Inflammatory macrophage (primary cell): ENCODE data around the gene DNAH3.
A peak's percentile ranks its signal among the peaks of the same experiment; 100 is the strongest.
"Not testable (repeated sequence)": the region's sequence is repeated elsewhere in the genome, so short reads cannot be mapped to it uniquely, and the experiment has no call there.

Experiments used
- DNase-seq, 2 donors: peaks; one replicate each; pipeline ENCODE4 v3.0.0-alpha.2; 2020 to 2022

DNAH3 gene

DNA sequence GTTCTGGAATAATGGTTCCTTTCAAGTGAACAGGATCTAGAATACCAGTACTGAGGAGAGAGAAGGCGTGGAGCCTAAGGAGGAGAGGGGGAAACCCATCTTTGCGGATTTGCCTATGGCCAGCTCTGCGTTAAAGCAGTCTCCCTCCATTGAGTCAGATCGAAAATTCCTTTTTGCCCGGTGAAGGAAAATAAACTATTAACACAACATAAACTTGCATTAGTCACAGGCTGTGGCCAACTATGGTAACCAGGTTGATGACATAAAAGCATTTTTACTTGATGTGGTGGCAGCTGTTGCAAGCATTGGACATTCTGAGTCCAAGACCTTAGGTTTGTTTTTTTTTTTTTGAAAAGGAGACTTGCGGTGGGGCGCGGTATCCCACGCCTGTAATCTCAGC is 16.7 kb upstream of the DNAH3 start:
- DNase-seq = no peak

DNA sequence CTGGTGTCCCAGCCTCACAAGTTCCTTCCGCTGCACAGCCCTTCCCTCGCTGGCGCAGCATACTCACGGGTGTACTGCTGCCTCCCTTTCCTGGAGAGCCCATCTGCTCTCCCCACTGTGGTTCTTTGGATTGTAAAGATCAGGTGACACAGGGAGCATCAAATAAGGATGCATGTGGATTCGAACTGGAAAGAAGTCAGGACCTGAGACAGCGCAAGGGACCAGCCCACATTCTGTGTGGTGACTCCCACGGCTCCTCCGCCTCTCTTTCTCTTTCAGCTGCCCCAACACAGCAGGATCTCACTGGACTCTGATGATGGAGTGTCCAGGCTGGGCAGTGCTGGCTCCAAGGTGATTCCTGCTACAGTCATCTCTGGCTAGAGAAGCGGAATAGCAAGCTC is 15.9 kb upstream of the DNAH3 start:
- DNase-seq = no peak

DNA sequence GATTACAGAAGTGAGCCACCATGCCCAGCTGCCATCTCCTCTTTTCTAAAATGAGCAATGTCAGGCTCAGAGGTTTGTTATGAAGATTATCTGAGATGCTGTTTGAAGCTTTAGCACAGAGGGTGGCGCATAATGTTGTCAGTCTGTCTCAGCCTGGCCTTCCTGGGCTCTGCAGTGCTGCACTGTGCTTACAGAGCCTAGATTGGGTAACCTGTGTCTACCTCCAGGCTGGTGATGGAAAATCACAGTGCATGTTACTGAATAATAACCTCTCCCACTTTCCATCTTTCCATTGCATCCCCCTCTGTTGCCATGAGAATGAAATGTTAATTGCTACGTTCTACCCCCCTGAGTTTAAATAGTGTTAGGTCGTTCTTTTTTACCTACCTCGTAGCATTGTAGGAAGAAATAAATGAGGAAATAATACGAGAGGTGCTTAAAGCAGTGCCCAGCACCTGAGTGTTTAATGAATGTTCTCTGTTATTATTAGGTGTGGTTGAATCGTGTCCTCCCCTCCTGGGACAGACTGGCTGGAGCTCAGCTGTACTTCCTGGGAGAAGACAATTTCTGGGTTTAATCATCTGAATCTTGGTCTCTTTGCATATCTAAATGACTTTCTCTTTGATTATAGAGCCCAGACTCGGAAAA is 14.0 kb upstream of the DNAH3 start:
- no peak for DNase-seq

DNA sequence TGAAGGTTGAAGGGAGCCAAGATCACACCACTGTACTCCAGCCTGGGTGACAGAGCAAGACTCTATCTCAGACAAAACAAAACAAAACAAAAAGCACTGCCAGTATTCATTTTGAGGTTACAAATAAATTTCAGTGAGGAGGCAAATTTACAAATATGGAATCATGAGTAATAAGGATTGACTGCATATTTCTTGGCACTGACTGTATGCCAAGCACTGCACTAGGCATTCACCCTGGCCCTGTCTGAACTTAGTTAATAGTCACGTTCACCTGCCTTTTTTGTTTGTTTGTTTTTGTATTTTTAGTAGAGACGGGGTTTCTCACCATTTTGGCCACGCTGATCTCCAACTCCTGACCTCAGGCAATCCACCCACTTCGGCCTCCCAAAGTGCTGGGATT is 12.9 kb upstream of the DNAH3 start:
- DNase-seq = no peak

DNA sequence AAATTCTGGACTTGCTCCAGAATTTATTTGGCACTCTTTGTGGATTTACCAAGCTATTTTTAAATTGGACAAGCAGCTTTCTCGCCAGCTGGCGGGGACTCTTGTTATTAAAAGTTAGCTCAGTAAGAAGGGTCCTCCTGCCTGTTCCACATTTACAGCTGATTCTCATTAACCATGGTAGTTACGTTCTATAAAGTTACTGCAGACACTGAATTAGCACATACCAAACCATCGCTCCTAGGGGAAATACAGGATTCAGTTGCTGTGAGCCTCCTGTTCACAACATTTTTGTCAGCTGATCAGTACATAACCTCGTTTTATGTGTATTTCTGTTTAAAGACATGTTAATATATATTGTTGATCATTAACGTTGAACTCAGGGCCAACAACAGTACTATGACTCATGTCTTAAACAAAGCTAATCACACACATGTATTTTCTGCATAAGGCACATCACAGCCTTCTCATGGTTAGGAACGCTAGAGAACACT is 12.1 kb upstream of the DNAH3 start:
- DNase-seq = no peak

DNA sequence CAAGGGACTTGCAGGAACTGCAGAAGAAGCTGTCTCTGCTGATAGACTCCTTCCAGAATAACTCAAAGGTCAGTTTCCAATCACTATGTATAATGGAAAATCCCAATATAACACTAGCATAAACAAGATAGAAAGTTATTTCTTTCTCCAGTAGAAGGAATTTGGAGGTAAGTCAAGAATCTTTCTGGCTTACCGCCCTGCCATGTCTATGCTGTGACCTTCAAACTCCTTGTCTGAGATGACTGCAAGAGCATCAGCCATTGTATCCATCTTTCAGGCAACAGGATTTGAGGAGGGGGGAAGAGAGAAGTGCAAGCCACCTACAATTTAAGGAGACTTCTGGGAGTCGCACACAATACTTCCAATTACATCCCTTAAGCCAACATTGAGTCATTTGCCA is 10.6 kb upstream of the DNAH3 start:
- DNase-seq = no peak

DNA sequence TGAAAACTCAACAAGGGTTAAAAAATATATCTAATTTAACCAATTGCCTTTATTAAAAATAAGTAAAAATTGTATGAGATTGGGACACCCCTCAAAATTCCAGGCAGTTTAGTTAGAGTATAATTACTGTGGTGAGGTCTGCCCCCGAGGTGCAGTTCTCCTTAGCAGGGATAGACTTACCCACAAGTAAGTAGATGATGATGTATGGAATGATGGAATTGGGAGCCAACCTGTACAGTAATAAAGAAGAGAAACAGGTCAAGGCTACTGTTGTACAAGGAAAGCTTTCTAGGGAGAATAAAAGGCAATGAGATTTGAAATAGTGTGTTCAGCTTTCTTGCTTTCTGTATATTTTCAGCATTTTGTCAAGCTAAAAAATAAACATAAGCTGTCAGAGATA is 9.6 kb upstream of the DNAH3 start:
- no peak for DNase-seq

DNA sequence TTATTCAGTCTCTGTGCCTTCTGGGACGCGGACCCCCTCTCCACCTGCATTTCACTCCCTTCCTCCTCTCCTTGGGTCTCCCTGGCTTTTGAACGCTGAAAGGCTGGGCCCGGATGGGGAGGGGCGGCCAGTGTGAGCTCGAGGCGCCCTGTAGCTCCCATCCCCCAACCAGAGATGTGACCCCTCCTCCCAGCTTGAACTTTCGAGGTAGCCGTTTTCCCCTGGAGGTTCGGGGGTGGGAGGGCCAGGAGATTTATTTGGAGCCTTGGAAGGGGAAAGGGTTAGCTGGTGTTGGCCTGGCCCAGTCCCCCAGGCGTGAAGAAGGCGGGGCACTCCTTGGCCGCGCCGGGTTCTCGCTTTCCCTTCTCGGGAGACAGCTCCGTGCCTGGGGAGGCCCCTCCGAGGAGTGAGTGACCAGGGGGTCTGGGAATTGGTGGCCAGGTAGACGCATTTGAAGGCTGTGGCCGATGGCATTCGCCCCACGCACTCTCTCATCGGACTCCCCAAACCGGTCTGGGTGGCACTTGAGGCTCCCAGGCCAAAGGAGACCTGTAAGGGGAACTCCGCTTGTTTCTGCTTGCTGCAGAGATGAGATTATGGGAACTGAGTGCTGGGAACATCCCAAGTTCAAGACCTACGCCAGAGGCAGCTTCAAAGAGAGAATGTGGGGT is 8.8 kb upstream of the DNAH3 start:
- DNase-seq = peak; percentile 22 to 46

DNA sequence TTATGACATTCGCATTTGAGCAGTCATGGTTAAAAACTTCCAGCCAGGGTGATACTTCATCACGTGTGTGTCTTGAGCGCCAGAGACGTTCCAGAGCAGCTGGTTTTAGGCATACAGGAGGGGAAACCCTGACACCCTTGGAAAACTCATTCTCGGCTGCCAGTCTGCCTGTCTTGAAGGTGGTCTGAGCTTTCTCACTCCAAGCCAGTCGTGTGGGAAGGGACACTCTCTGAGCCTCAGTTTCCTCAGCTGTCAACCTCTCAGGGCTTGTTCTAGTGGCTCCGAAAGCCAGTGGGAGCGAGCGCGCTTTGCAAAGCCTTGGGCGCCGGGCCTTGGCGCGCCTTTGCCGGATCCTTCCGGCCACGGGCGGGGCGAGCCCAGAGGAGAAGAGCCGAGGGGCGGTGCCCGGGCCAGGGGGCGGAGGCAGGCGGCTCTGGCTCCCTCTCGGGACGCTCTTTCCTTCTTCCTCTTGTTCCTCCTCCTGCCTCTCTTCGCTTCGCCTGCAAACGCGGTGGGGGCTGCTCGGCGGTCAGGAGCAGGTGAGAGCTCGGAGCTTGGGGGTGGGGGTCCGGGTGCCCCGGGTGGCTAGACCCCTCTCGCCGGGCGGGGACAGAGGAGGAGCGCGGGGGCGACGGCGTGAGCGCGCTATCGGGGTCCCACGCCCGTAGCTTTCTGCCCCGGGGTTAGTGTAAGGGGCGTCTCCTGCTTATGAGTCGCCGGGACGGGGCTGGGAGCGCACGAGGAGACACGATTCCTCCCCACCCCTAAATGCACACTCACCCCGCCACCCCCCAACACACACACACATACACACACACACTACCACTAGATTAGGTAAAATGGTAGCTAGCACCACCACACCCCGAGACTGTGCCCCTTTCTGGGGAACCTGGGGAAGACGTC is 7.8 kb upstream of the DNAH3 start, which contains the start of gene LDAF1:
TSS of gene LDAF1 (plus strand) at position 467 of the 903 bp plus-strand sequence. CDS start 2,509 bp downstream, outside the sequence.
- peak; percentile 81 to 86 for DNase-seq

DNA sequence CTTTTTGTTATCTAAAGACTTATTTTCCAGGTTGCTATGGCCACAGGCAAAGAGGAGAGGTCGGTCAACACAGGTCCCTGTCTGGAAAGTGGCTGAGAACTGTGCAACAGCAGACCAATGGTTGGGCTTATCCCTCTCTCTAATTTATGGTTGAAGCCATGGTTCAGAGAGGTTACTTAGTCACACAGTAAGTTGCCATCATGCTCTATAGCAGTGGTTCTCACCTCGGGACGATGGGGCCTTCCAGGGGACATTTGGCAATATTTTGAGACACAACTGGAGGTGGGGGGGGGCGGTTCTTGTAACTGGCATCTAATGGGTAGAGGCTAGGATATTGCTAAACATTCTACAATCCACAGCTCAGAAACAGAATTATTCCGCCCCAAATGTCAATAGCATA is 7.0 kb upstream of the DNAH3 start:
- no peak for DNase-seq

DNA sequence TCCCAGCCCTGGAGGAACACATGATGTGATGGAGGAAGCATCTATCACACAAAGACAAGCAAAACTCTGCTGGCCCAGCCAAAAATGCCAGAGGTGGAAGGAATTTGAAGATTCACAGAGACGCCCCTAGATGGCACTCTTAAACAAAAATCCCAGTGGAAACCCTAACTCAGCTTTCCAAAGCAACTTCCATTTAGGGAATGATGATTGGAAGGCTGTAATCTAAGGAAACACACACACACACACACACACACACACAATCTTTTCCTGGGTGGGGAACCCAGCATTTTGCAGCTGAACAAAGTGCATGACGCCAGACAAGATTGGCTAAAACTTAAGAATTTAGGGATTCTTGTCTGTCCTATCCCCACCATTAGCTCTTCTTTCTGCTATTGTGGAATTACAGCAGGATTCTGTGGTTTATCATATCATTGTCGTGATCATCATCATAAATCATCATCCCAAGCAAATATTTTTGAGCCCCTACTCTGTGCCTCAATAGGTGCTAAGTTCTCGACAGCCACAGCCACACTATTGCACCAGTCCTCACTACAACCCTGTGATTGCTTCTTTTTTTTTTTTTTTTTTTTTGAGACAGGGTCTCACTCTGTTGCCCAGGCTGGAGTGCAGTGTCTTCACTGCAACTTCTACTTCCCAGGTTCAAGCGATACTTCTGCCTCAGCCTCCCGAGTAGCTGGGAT is 6.3 kb upstream of the DNAH3 start:
- peak; percentile 32 for DNase-seq

DNA sequence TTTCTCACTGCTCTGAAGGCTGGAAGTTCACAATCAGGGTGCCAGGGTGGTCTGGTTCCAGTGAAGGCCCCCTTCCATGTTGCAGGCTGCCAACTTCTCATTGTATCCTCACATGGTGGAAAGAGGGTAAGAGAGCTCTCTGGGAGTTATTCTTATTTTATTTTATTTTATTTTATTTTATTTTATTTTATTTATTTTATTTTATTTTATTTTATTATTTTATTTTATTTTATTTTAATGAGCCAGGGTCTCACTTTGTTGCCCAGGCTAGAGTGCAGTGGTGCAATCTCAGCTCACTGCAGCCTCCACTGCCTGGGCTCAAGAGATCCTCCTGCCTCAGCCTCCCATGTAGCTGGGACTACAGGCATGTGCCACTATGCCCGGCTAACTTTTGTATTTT is 5.4 kb upstream of the DNAH3 start:
- DNase-seq = not testable (repeated sequence)

DNA sequence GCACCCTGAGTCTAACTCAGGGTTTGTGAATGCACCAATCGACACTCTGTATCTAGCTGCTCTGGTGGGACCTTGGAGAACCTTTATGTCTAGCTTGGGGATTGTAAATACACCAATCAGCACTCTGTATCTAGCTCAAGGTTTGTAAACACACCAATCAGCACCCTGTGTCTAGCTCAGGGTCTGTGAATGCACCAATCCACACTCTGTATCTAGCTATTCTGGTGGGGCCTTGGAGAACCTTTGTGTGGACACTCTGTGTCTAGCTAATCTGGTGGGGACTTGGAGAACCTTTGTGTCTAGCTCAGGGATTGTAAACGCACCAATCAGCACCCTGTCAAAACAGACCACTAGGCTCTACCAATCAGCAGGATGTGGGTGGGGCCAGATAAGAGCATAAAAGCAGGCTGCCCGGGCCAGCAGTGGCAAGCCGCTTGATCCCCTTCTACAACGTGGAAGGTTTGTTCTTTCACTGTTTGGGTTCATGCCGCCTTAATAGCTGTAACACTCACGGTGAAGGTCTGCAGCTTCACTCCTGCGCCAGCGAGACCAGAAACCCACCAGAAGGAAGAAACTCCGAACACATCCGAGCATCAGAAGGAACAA is 2.6 kb upstream of the DNAH3 start:
- not testable (repeated sequence) for DNase-seq

DNA sequence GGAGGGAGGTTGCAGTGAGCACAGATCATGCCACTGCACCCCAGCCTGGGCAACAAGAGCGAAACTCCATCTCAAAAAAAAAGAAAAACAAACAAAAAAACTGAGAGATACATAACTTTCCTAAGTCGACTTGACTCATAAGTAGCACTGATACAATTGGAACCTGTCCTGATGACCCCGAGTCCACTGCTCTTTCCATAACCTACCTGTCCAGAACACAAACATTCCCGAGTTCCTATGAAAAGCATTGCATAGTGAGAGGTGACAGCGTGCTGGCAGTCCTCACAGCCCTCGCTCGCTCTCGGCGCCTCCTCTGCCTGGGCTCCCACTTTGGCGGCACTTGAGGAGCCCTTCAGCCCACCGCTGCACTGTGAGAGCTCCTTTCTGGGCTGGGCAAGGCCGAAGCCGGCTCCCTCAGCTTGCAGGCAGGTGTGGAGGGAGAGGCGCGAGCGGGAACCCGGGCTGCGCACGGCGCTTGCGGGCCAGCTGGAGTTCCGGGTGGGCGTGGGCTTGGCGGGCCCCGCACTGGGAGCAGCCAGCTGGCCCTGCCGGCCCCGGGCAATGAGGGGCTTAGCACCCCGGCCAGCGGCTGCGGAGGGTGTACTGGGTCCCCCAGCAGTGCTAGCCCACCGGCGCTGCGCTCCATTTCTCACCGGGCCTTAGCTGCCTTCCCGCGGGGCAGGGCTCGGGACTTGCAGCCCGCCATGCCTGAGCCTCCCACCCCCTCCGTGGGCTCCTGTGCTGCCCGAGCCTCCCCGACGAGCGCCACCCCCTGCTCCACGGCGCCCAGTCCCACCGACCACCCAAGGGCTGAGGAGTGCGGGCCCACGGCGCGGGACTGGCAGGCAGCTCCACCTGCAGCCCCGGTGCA is 1.7 kb upstream of the DNAH3 start:
- DNase-seq = not testable (repeated sequence)

DNA sequence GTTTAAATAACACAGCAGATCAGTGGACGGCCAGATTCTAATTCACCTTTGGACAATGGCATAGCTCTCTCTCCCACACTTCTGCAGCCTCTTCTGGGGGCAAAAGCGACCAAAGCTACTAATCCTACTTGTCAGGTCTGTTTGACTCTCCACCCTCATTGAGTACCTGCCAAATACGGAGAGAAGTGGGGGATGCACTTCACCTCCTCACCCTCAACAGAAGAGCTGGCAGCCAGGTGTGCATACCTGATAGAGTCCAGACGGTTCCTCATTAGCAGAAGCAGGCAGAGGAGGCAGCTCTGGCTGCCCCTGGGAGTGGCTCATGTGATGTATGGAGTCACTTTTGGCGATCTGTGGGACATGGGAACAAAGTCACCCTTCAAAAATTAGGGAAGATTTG is 4.9 kb downstream of the DNAH3 start:
- no peak for DNase-seq

DNA sequence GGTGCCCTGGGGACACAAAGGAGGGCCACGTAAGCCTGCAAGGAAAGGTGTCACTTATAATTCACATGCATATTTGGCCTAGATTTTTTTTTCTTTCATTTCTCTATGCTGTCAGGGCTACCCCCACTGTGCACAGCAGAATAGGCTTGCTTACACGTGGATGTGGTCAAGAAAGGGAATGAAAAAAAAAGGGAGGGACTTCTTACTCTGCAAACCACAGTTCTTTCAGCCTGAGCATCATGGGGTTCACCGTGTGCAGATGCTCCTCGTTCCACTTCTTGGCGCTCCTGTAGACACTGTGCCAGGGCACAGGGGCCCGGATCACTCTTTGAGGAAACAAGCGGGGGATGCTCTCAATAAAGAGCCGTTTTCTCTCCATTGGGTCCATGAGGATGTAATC is 16.6 kb downstream of the DNAH3 start:
- DNase-seq = no peak

DNA sequence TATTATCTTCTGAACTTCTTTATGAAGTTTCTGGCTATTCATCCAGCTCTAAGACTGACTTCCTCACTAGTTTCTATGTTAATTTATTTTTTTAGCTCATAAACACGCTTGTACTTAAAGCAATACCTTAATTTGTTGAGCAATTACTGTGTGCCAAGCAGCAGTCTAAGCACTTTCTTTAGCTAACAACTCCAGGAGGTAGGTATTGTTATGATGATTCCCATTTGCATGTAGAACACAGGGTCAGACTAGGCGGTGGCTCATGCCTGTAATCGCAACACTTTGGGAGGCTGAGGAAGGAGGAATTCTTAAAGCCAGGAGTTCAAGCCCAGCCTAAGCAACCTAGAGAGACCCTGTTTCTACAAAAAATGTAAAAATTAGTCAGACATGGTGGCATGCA is 19.8 kb downstream of the DNAH3 start:
- no peak for DNase-seq

DNA sequence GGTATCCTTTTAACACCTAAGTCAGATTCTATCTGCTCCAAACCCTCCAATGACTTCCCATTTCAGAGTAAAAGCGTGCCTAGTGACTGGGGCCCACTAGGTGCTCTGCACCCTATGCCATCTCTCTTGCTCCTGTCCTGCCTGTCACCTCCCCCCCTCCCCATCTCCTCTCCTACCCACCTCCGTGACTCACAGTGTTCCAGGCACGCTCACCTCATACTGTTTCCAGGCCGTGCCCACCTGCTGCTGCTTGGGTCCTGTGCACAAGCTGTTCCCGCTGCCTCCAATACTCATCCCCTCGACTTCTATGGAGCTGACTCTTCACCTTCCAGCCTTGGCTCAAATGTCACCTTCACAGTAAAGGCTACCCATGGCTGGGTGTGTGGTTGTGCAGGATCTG is 21.7 kb downstream of the DNAH3 start:
- DNase-seq = no peak

DNA sequence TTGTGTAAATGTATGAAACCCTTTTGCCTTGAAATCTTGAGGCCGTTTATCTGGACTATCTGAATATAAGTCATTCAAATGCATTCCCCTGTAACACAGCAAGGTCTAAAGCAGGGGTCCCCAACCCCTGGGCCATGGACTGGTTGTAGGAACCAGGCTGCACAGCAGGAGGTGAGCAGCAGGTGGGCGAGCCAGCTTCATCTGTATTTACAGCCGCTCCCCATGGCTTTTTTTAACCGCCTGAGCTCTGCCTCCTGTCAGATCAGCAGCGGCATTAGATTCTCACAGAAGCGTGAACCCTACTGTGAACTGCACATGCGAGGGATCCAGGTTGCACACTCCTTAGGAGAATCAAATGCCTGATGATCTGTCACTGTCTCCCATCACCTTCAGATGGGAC is 24.1 kb downstream of the DNAH3 start:
- no peak for DNase-seq

DNA sequence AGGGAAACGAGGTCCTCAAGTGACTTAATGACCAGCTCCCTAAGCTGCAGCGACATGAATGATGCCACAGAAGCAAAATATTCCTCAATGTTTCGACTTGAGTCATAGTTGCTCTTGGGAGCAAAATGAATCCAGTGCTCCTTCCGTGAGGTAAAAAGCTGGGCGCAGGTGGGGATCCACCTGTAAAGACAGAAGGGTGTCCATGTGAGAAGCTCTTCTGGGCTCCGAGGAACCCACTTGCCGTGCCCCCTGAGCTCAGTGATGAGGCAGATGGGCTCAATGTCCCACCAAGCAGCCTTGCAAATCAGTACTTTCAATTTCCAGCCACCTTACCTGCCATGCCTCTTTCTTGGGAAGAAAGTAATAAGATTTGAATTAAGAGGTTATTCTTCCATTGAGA is 25.5 kb downstream of the DNAH3 start:
- DNase-seq = no peak

DNA sequence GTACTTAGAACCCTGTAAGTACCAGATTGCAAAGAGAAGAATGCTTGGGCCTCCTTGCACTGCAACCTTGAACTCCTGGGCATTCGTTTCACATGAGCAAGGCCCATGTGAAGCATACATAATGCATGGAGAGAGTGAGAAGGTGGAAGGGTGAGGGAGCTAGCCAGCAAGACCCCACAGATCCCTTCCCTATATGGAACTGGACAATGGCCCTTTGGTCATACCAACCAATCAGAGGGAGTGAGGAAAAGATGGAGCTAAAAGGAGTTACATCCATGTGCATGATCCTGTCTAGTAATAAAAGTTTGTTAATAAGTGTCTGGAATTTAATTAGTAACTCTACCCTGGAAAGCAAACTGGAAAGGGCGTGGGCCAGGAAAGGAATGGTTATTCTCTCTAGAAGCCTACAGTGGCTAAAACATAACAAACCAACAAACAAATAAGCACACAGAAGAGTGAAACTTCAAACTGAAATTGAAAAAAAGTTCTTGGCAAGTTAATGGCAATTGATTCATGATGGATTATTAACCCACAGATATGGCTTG is 29.6 kb downstream of the DNAH3 start:
- DNase-seq = no peak
